Activated naive CD4-positive, alpha-beta T cell treated with anti-CD3 and anti-CD28 coated beads for 36 hours (primary cell): Measurements from ENCODE around the gene GTF2H2. TPM values are rescaled to one million over a fixed set of nuclear protein-coding genes. Genes with fewer than 3 reads are reported as not detected.
"Not testable (repeated sequence)": the region's sequence is repeated elsewhere in the genome, so short reads cannot be mapped to it uniquely, and the experiment has no call there.

ENCODE experiments used
- CTCF ChIA-PET: fragments of 350-600 bp; sonication (Branson Sonifier 250); formaldehyde crosslinking; loops from one replicate; lab custom pipeline; 2021; ENCODE audit warnings: antibody characterized with exemption; lab: Charles Lee
- DNase-seq: peaks from one replicate; pipeline ENCODE4 v3.0.0-alpha.2; 2020
- H3K27ac Mint-ChIP-seq: one replicate; pipeline ENCODE4 v1.8.0; 2021; ENCODE audit warnings: mild to moderate bottlenecking, mixed read lengths
- H3K27me3 Mint-ChIP-seq: one replicate; pipeline ENCODE4 v1.8.0; 2021; ENCODE audit warnings: low read depth, mixed read lengths
- H3K36me3 Mint-ChIP-seq: one replicate; pipeline ENCODE4 v1.8.0; 2021; ENCODE audit warnings: low read depth, mixed read lengths
- H3K4me1 Mint-ChIP-seq: one replicate; pipeline ENCODE4 v1.8.0; 2021; ENCODE audit warnings: low read depth, mixed read lengths
- H3K4me3 Mint-ChIP-seq: one replicate; pipeline ENCODE4 v1.8.0; 2021; ENCODE audit warnings: mild to moderate bottlenecking, moderate library complexity, mixed read lengths
- H3K9me3 Mint-ChIP-seq: one replicate; pipeline ENCODE4 v1.8.0; 2021; ENCODE audit warnings: mixed read lengths
- intact Hi-C: fragments of 100-400 bp; cut with micrococcal nuclease; formaldehyde crosslinking; loops from one replicate; pipeline ENCODE4 v1.15.1; 2023
- total RNA-seq, 2 experiments: library from RNA; stranded (reverse); gene quantifications; one replicate each; pipeline ENCODE4 v1.2.3, GENCODE V29; 2021

GTF2H2 gene
- total RNA-seq, 2 experiments from 2014 or later: 60.6 to 61.7 TPM

- H3K9me3 Mint-ChIP-seq, H3K4me3 Mint-ChIP-seq, H3K4me1 Mint-ChIP-seq, CTCF ChIA-PET, DNase-seq, H3K36me3 Mint-ChIP-seq, H3K27me3 Mint-ChIP-seq, intact Hi-C loops, H3K27ac Mint-ChIP-seq: not testable (repeated sequence)
These were observed 8.1 kb downstream of the GTF2H2 start for GRCh38 chr5:71059426-71059825.

DNA sequence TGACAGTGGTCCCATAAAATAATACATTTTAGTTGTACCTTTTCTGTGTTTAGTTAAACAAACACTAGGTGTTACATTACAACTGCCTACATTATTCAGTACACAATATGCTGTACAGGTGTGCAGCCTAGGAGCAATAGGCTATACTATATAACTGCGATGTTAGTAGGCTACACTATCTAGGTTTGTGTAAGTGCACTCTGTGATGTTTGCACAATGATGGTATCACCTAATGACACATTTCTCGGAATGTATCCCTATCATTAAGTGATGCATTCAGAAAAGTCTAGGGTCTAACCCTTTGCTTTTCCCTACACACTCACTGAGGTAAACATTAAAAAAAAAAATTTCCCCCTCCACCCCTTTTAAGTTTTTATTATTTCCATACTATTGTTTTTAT, 22.7 kb downstream of the GTF2H2 start:
- H3K27me3 Mint-ChIP-seq, H3K27ac Mint-ChIP-seq, H3K9me3 Mint-ChIP-seq, DNase-seq, CTCF ChIA-PET, H3K4me3 Mint-ChIP-seq, intact Hi-C loops, H3K36me3 Mint-ChIP-seq, H3K4me1 Mint-ChIP-seq: not testable (repeated sequence)

DNA sequence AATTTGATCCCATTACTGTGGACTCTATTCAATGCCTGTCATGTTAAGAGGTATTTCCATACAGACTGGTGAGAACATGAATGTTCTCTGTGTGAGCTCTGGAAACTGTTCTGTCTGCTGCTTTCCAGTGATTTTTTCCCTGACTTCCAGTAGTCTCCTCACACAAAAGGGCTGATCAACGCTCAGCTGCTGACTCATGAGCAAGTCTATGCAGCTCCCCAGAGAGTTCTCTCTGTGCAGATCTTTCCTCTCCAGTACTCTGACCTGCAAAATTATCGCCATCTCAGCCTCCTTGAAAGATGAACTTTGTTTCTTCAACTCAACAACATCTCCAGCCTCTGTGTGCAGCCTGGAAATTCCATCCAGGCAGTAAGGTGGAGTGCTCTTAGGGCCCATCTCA, 23.3 kb downstream of the GTF2H2 start:
- H3K36me3 Mint-ChIP-seq, H3K9me3 Mint-ChIP-seq: not testable (repeated sequence)

GRCh38 chr5:71031046-71031776, 36.3 kb downstream of the GTF2H2 start:
- H3K27ac Mint-ChIP-seq, H3K9me3 Mint-ChIP-seq, H3K4me3 Mint-ChIP-seq, H3K27me3 Mint-ChIP-seq, intact Hi-C loops, H3K4me1 Mint-ChIP-seq, CTCF ChIA-PET, H3K36me3 Mint-ChIP-seq, DNase-seq: not testable (repeated sequence)

More for the DNA sequence above, 23.3 kb downstream of the GTF2H2 start:
- H3K4me3 Mint-ChIP-seq, CTCF ChIA-PET, H3K4me1 Mint-ChIP-seq, intact Hi-C loops, H3K27ac Mint-ChIP-seq, DNase-seq, H3K27me3 Mint-ChIP-seq: not testable (repeated sequence)

DNA sequence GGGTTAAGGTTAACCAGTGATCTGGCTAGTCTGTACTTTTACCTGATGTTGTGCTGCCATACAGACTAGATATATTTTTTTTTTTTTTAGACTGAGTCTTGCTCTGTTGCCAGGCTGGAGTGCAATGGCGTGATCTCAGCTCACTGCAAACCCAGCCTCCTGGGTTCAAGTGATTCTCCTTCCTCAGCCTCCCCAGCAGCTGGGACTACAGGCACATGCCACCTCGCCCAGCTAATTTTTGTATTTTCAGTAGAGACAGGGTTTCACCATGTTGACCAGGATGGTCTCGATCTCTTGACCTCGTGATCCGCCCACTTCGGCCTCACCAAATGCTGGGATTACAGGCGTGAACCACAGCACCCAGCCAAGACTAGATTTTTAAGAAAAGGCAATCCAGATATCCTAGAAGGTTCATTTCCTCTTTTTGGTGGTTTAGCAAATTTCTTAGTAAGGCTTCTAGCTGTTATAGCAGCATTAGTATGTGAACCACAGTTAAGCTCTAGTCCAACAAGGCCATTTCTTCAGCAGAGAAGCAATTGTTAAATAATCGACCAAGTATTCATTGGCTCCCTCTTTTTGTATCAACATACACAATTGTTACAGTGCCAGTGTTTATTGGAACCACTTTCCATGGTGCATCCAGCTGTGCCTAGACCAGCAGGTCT, 42.1 kb downstream of the GTF2H2 start, which contains the start of gene NAIP:
Gene NAIP (minus strand): TSS at position 51 of the 665 bp plus-strand sequence. CDS start 12,424 bp downstream, outside the sequence.
- CTCF ChIA-PET, H3K27me3 Mint-ChIP-seq: not testable (repeated sequence)

DNA sequence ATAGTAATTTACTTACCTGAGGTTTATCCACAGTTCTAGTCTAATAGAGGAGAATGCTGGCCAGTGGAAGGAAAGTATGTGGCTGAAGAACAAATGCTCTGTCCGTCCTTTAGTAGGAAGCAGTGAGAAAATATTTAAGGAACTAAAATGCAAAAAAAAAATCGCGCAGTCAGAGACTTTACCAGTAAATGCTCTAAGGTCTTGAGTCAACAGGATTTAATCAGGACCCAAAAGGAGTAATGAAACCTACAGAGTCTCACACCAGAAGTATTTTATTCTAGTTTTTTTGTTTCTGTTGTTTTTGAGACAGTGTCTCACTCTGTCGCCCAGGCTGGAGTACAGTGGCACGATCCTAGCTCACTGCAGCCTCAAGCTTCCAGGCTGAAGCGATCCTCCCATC, 46.8 kb downstream of the GTF2H2 start:
- CTCF ChIA-PET: not testable (repeated sequence)

More for the DNA sequence above, 42.1 kb downstream of the GTF2H2 start, which contains the start of gene NAIP:
- H3K9me3 Mint-ChIP-seq, H3K4me3 Mint-ChIP-seq, H3K36me3 Mint-ChIP-seq, H3K4me1 Mint-ChIP-seq, DNase-seq, H3K27ac Mint-ChIP-seq, intact Hi-C loops: not testable (repeated sequence)

DNA sequence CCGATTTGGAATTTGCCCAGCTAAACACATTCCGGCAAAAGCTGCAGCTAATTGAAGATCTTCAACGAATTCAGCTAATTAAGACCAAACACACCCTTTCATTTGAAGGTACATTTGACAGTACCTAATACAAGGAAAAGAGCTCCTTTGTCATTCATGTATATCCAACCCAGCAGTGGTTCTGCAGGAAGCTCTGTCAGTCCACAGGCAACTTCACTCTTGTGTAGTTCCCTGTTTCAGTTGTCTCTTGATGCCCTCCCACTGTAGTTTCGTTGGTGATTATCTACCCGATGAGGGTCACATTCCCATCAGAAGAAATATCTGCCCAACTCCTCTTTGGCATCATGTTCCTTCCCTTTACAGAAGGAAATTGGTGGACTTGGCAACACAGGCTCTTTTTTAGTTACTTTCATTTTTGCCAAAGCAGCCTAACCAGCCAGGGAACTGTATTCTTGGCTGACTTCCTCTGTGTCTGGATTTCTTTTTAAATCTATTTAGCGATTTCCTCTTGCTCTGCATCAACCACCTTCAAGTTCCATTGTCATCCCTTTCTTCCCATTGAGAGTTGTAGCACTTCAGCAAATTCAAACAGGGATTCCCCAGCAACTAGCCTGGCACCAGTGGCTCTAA, 49.0 kb downstream of the GTF2H2 start:
- DNase-seq, H3K27me3 Mint-ChIP-seq, H3K4me1 Mint-ChIP-seq, H3K4me3 Mint-ChIP-seq, H3K36me3 Mint-ChIP-seq, H3K27ac Mint-ChIP-seq, H3K9me3 Mint-ChIP-seq, intact Hi-C loops, CTCF ChIA-PET: not testable (repeated sequence)

More for the DNA sequence above, 46.8 kb downstream of the GTF2H2 start:
- H3K4me1 Mint-ChIP-seq, H3K36me3 Mint-ChIP-seq, H3K4me3 Mint-ChIP-seq, intact Hi-C loops, H3K27ac Mint-ChIP-seq, H3K9me3 Mint-ChIP-seq, DNase-seq, H3K27me3 Mint-ChIP-seq: not testable (repeated sequence)

- no peaks in the 10 kb centered on the region for H3K4me1 Mint-ChIP-seq
- H3K27ac Mint-ChIP-seq: no peak overlapping the region
- no peak for DNase-seq
- CTCF ChIA-PET: no interaction called here
- no peaks in the 10 kb centered on the region for H3K27me3 Mint-ChIP-seq
- no peak overlapping the region for H3K4me3 Mint-ChIP-seq
- intact Hi-C loops: no loop called here
- peaks cover 2% of the 10 kb centered on the region for H3K36me3 Mint-ChIP-seq
- no peaks in the 10 kb centered on the region for H3K9me3 Mint-ChIP-seq
These were observed 53.3 kb downstream of the GTF2H2 start for GRCh38 chr5:71014176-71014575.

- DNase-seq: no peak
- Mint-ChIP-seq H3K9me3 (no peaks in the 10 kb centered on the region), H3K36me3 (peaks cover 2% of the 10 kb centered on the region), H3K27me3 (no peaks in the 10 kb centered on the region), H3K4me1 (no peaks in the 10 kb centered on the region), H3K27ac (no peak overlapping the region), H3K4me3 (no peak overlapping the region)
- intact Hi-C loops: no loop called here
- CTCF ChIA-PET: interaction anchor here (0.7 kb wide), 1 partner anchor 460 kb away, joined by 3 read pairs; no protein-coding TSS in a partner anchor
These were observed 53.9 kb downstream of the GTF2H2 start for GRCh38 chr5:71013575-71013974.

GRCh38 chr5:71011194-71011792, 56.2 kb downstream of the GTF2H2 start:
- no peak for DNase-seq
- intact Hi-C loops: no loop called here
- H3K9me3 Mint-ChIP-seq: no peaks in the 10 kb centered on the region
- H3K27me3 Mint-ChIP-seq: no peaks in the 10 kb centered on the region
- CTCF ChIA-PET: no interaction called here
- no peak overlapping the region for H3K27ac Mint-ChIP-seq
- H3K4me3 Mint-ChIP-seq: no peak overlapping the region
- H3K36me3 Mint-ChIP-seq: peaks cover 2% of the 10 kb centered on the region
- no peaks in the 10 kb centered on the region for H3K4me1 Mint-ChIP-seq

DNA sequence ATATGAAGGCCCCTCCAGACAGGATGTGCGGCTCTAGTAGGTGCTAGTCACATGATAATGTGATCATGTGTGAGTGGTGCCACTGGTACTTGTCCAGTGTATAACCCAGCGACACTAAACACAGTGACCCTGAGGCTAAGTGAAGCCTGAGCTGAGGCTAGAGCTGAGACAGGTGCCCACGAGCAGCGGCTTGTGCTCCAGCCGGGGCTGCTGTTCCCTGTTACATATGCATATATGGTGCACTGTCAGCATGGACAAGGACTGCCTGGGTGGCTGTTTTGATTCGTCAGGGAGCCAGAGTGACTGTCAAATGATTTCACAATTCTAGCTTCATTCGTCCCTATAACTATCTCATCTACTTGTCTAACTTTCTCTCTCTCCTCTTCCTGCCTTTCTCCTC, 60.5 kb downstream of the GTF2H2 start:
- DNase-seq, H3K27ac Mint-ChIP-seq, H3K9me3 Mint-ChIP-seq, H3K36me3 Mint-ChIP-seq, H3K27me3 Mint-ChIP-seq, H3K4me1 Mint-ChIP-seq, H3K4me3 Mint-ChIP-seq, intact Hi-C loops, CTCF ChIA-PET: not testable (repeated sequence)
